Mammary epithelial cell (primary cell): Measurements from ENCODE around the gene RCSD1.

Source experiments
- CTCF ChIP-seq, 2 donors: IDR thresholded peaks in 1 of 2; conservative IDR thresholded peaks in 1 of 2; 2 replicates each; pipeline ENCODE4 v1.5.1; 2011 to 2012; ENCODE audit warnings: inconsistent platforms in 2 of 2, low read length in 2 of 2, mild to moderate bottlenecking in 2 of 2, control low read depth in 1 of 2, low read depth in 1 of 2; ENCODE audit not compliant: insufficient read depth in 1 of 2; ENCODE audit errors: extremely low read depth in 1 of 2
- EZH2 ChIP-seq: IDR thresholded peaks from 2 replicates; pipeline ENCODE4 v1.6.1; 2012; ENCODE audit warnings: low read length, inconsistent platforms, borderline replicate concordance

GRCh38 chr1:167631936-167632614 lies 2.0 kb downstream of the RCSD1 start:
- TF ChIP-seq CTCF (conservative IDR thresholded peaks at IDR 0.05 in 1 of 2, IDR thresholded peaks at IDR 0.05 in 1 of 2; ENCODE audit: extremely low read depth in 1 of 2, insufficient read depth in 1 of 2, low read depth in 1 of 2, low read length in 2 of 2) (no peak), EZH2 (no peak)
